ES-I3 (cell line): ENCODE measurements around the gene ASPDH.
"Not testable (repeated sequence)": the region's sequence is repeated elsewhere in the genome, so short reads cannot be mapped to it uniquely, and the experiment has no call there.

Experiments
- H3K36me3 ChIP-seq: 2 replicates; pipeline ENCODE4 v1.6.1; 2013; ENCODE audit warnings: mild to moderate bottlenecking, low read length, control low read depth, moderate library complexity; ENCODE audit not compliant: insufficient read depth
- H3K4me1 ChIP-seq: 2 replicates; pipeline ENCODE4 v1.6.1; 2013; ENCODE audit warnings: mild to moderate bottlenecking, control low read depth, low read length; ENCODE audit not compliant: insufficient read depth
- H3K9ac ChIP-seq: 2 replicates; pipeline ENCODE4 v1.6.1; 2013; ENCODE audit warnings: low read depth, mild to moderate bottlenecking, low read length, moderate library complexity
- H3K9me3 ChIP-seq: 2 replicates; pipeline ENCODE4 v1.6.1; 2013; ENCODE audit warnings: mild to moderate bottlenecking, low read length, moderate library complexity; ENCODE audit not compliant: control insufficient read depth, insufficient read depth

The ASPDH gene

GRCh38 chr19:50476224-50476906, 37.3 kb downstream of the ASPDH start, which contains the start of the genes EMC10 and GARIN5A:
EMC10 (plus strand) TSS chr19:50476507; CDS start chr19:50476545, 38 bp downstream.
GARIN5A (minus strand) TSS chr19:50476848; CDS start chr19:50476388, 460 bp downstream.
- Histone ChIP-seq H3K9me3 (no peaks in the 10 kb centered on the region), H3K4me1 (no peaks in the 10 kb centered on the region), H3K9ac (peak within 1 kb of the TSS; percentile 100), H3K36me3 (peaks cover 4% of the 10 kb centered on the region)

GRCh38 chr19:50475736-50476223, 37.9 kb downstream of the ASPDH start:
- Histone ChIP-seq H3K9ac (peak overlapping the region; percentile 100), H3K4me1 (no peaks in the 10 kb centered on the region)

GRCh38 chr19:50475101-50475568, 38.6 kb downstream of the ASPDH start:
- Histone ChIP-seq H3K36me3 (peaks cover 4% of the 10 kb centered on the region), H3K9me3 (no peaks in the 10 kb centered on the region), H3K4me1 (no peaks in the 10 kb centered on the region), H3K9ac (no peak overlapping the region)

More at GRCh38 chr19:50475736-50476223, 37.9 kb downstream of the ASPDH start:
- Histone ChIP-seq H3K36me3 (peaks cover 4% of the 10 kb centered on the region), H3K9me3 (no peaks in the 10 kb centered on the region)

GRCh38 chr19:50473336-50473735, 40.4 kb downstream of the ASPDH start:
- H3K9me3 ChIP-seq, H3K4me1 ChIP-seq, H3K9ac ChIP-seq, H3K36me3 ChIP-seq: not testable (repeated sequence)

- peaks cover 11% of the 10 kb centered on the region; the same call in 1 of the 2 replicates for H3K4me1 ChIP-seq
- H3K36me3 ChIP-seq = no peaks in the 10 kb centered on the region
- no peaks in the 10 kb centered on the region for H3K9me3 ChIP-seq
- H3K9ac ChIP-seq = no peak overlapping the region
These were observed 44.9 kb downstream of the ASPDH start for GRCh38 chr19:50468818-50469217.

GRCh38 chr19:50467566-50467965, 46.1 kb downstream of the ASPDH start:
- H3K9me3 ChIP-seq = no peaks in the 10 kb centered on the region
- no peaks in the 10 kb centered on the region for H3K36me3 ChIP-seq
- no peak overlapping the region for H3K9ac ChIP-seq
- H3K4me1 ChIP-seq = peaks cover 11% of the 10 kb centered on the region; the same call in 1 of the 2 replicates

GRCh38 chr19:50466706-50467039, 47.0 kb downstream of the ASPDH start:
- no peak overlapping the region; the same call in 1 of the 2 replicates for H3K9ac ChIP-seq
- no peaks in the 10 kb centered on the region for H3K36me3 ChIP-seq
- no peaks in the 10 kb centered on the region for H3K9me3 ChIP-seq
- peaks cover 11% of the 10 kb centered on the region; the same call in 1 of the 2 replicates for H3K4me1 ChIP-seq

GRCh38 chr19:50465986-50466705, 47.6 kb downstream of the ASPDH start:
- H3K4me1 ChIP-seq = peaks cover 11% of the 10 kb centered on the region; the same call in 1 of the 2 replicates
- peak overlapping the region; percentile 3; the same call in 1 of the 2 replicates for H3K9ac ChIP-seq
- H3K36me3 ChIP-seq = no peaks in the 10 kb centered on the region
- no peaks in the 10 kb centered on the region for H3K9me3 ChIP-seq

GRCh38 chr19:50465000-50465399, 48.7 kb downstream of the ASPDH start:
- Histone ChIP-seq H3K9me3 (no peaks in the 10 kb centered on the region), H3K9ac (no peak overlapping the region), H3K4me1 (peaks cover 11% of the 10 kb centered on the region; the same call in 1 of the 2 replicates), H3K36me3 (no peaks in the 10 kb centered on the region)

GRCh38 chr19:50464348-50464747, 49.4 kb downstream of the ASPDH start:
- Histone ChIP-seq H3K36me3 (no peaks in the 10 kb centered on the region), H3K4me1 (peaks cover 11% of the 10 kb centered on the region; the same call in 1 of the 2 replicates), H3K9me3 (no peaks in the 10 kb centered on the region), H3K9ac (no peak overlapping the region)

GRCh38 chr19:50462970-50463369, 50.7 kb downstream of the ASPDH start:
- Histone ChIP-seq H3K9me3 (no peaks in the 10 kb centered on the region), H3K4me1 (peaks cover 11% of the 10 kb centered on the region; the same call in 1 of the 2 replicates), H3K36me3 (no peaks in the 10 kb centered on the region), H3K9ac (no peak overlapping the region)
